Measurements from ENCODE around the gene DAP.

GRCh38 chr5:10753178-10753577 lies 7.9 kb downstream of the DAP start:
- TF ChIP-seq CTCF (IDR thresholded peaks at IDR 0.05), result no peak
- no peak for TF ChIP-seq POLR2A (IDR thresholded peaks at IDR 0.05)
